HepG2 (cell line): Measurements from ENCODE around the gene EDC3. TPM values are rescaled to one million over a fixed set of nuclear protein-coding genes. Genes with fewer than 3 reads are reported as not detected.

Source experiments
- ATAC-seq: fragments of 200-7000 bp; cut with Tn5 transposase; 3 replicates; pipeline ENCODE4 v1.9.1; 2020; ENCODE audit warnings: mild to moderate bottlenecking, moderate library complexity
- BruUV-seq: library from RNA; stranded (reverse); fragments of 400-500 nt; replicated peaks from 2 replicates; lab custom pipeline; 2021; lab: Mats Ljungman, UMichigan
- CTCF ChIA-PET: fragments of 300-600 bp; formaldehyde crosslinking; extraction: SDS; loops from one replicate; lab custom pipeline; 2021; ENCODE audit warnings: low total read pairs, inconsistent platforms, low intra/inter-chr PET ratio; lab: Yijun Ruan, JAX
- POLR2A ChIA-PET: fragments of 350-600 bp; sonication (Branson Sonifier 250); formaldehyde crosslinking; loops from one replicate; lab custom pipeline; 2020; ENCODE audit warnings: antibody characterized with exemption, inconsistent platforms; lab: Yijun Ruan, JAX
- DNase-seq: peaks from one replicate; pipeline ENCODE4 v3.0.0-alpha.2; 2015; ENCODE audit warnings: low spot score
- FAIRE-seq: peaks from 3 replicates; lab custom pipeline; 2011; peaks lifted over from hg19 to GRCh38; lab: Jason Lieb, UNC
- H2AFZ ChIP-seq: one replicate; pipeline ENCODE4 v1.6.1; 2011; ENCODE audit warnings: low read length, inconsistent platforms
- H3K27ac ChIP-seq: fragments of 300-600 bp; 3 replicates; pipeline ENCODE4 v1.8.0; 2011; ENCODE audit warnings: mixed run types, mild to moderate bottlenecking, mixed read lengths, low read length, inconsistent platforms; ENCODE audit not compliant: insufficient read depth; ENCODE audit errors: extremely low read length
- H3K27me3 ChIP-seq, 2 experiments: fragments of 200-600 bp in 1 of 2; 2 replicates in 1 of 2; 3 replicates in 1 of 2; pipeline versions ENCODE4 v1.6.0 to v1.8.0; 2011; ENCODE audit warnings: low read length in 2 of 2, mild to moderate bottlenecking in 2 of 2, moderate library complexity in 2 of 2, inconsistent platforms in 1 of 2; ENCODE audit not compliant: insufficient read depth in 2 of 2, control insufficient read depth in 1 of 2
- H3K36me3 ChIP-seq, 2 experiments: fragments of 200-600 bp in 1 of 2; replicated peaks in 1 of 2; 2 replicates in 1 of 2; 3 replicates in 1 of 2; pipeline versions ENCODE4 v1.5.1 to v1.8.0; 2011; ENCODE audit warnings: low read length in 2 of 2, inconsistent platforms in 1 of 2; ENCODE audit not compliant: insufficient read depth in 2 of 2, control insufficient read depth in 1 of 2
- H3K4me1 ChIP-seq: 2 replicates; pipeline ENCODE4 v1.5.1; 2012; ENCODE audit warnings: low read length, inconsistent platforms; ENCODE audit not compliant: insufficient read depth
- H3K4me2 ChIP-seq: 2 replicates; pipeline ENCODE4 v1.6.0; 2011; ENCODE audit warnings: low read depth, low read length, inconsistent platforms
- H3K4me3 ChIP-seq, 3 experiments: fragments of 200-600 bp in 1 of 3; sonication (generic), shearing (Covaris generic) in 1 of 3; replicated peaks in 1 of 3; 2 replicates each; pipeline ENCODE4 v1.5.1; 2011 to 2016; ENCODE audit warnings: low read length in 3 of 3, inconsistent platforms in 2 of 3, low read depth in 2 of 3, mild to moderate bottlenecking in 2 of 3, control low read depth in 1 of 3, mixed read lengths in 1 of 3; ENCODE audit not compliant: insufficient read depth in 1 of 3
- H3K79me2 ChIP-seq: one replicate; pipeline ENCODE4 v1.6.1; 2011; ENCODE audit warnings: low read length, inconsistent platforms; ENCODE audit not compliant: insufficient read depth
- H3K9ac ChIP-seq: 2 replicates; pipeline ENCODE4 v1.6.0; 2011; ENCODE audit warnings: mild to moderate bottlenecking, low read depth, low read length, inconsistent platforms; ENCODE audit not compliant: insufficient read depth
- H3K9me3 ChIP-seq: 2 replicates; pipeline ENCODE4 v1.5.1; 2012; ENCODE audit warnings: mild to moderate bottlenecking, low read length
- H4K20me1 ChIP-seq: 2 replicates; pipeline ENCODE4 v1.6.0; 2011; ENCODE audit warnings: inconsistent platforms, mild to moderate bottlenecking, low read length, moderate library complexity; ENCODE audit not compliant: insufficient read depth
- AKNA ChIP-seq: sonication (generic); formaldehyde crosslinking; IDR thresholded peaks from 2 replicates; pipeline ENCODE4 v1.4.0; 2020; ENCODE audit warnings: missing genetic modification reagents, borderline replicate concordance
- DRAP1 ChIP-seq: IDR thresholded peaks from 2 replicates; pipeline ENCODE4 v1.6.1; 2016; ENCODE audit warnings: missing genetic modification reagents, missing compliant biosample characterization
- HNRNPL ChIP-seq: fragments of 200-400 bp; formaldehyde crosslinking; IDR thresholded peaks from 2 replicates; pipeline ENCODE4 v1.6.1; 2017; ENCODE audit warnings: mild to moderate bottlenecking, low read depth, low read length
- MIER2 ChIP-seq: IDR thresholded peaks from 2 replicates; pipeline ENCODE4 v1.6.1; 2016; ENCODE audit warnings: missing biosample characterization, missing genetic modification reagents
- MIXL1 ChIP-seq: IDR thresholded peaks from 2 replicates; pipeline ENCODE4 v1.6.1; 2016
- POLR2G ChIP-seq: fragments of 200-400 bp; formaldehyde crosslinking; IDR thresholded peaks from 2 replicates; pipeline ENCODE4 v1.6.1; 2018; ENCODE audit warnings: mild to moderate bottlenecking, low read depth, low read length, moderate library complexity
- TBL1XR1 ChIP-seq: fragments of 150-350 bp; IDR thresholded peaks from 2 replicates; pipeline ENCODE4 v1.6.1; 2014; ENCODE audit warnings: borderline replicate concordance, low read length; ENCODE audit not compliant: partially characterized antibody
- ZNF18 ChIP-seq: sonication (generic); formaldehyde crosslinking; IDR thresholded peaks from 2 replicates; pipeline ENCODE4 v1.8.0; 2022; ENCODE audit warnings: mild to moderate bottlenecking, missing genetic modification reagents; ENCODE audit not compliant: insufficient replicate concordance
- WGBS: methylation state at CpG from one replicate; pipeline ENCODE4 v1.1.6; 2017; ENCODE audit warnings: low lambda C conversion rate; 5-methylcytosine and 5-hydroxymethylcytosine counted together
- in situ Hi-C: cut with HindIII; loops from 2 replicates; pipeline ENCODE4 v1.10.0; 2017; ENCODE audit warnings: low pct_unique_long_range_greater_than_20kb; ENCODE audit not compliant: extremely low pct_ligation_motif_present
- intact Hi-C: fragments of 100-400 bp; cut with micrococcal nuclease; formaldehyde crosslinking; loops from one replicate; pipeline ENCODE4 v1.10.0; 2022; ENCODE audit not compliant: unreplicated experiment
- polyA plus RNA-seq, 8 experiments: library from polyadenylated mRNA; depleted of rRNA in 3 of 8; stranded (reverse) in 7 of 8; unstranded in 1 of 8; fragments of >200 nt; fragmentation: Illumina TruSeq in 4 of 8; extraction: Trizol in 4 of 8; gene quantifications; 2 replicates each; pipeline versions ENCODE4 v1.2.1 to v1.2.3, GENCODE V29; 2011 to 2016; ENCODE audit warnings: low read depth in 4 of 8, missing spikeins in 1 of 8, mixed read lengths in 1 of 8; ENCODE audit not compliant: insufficient read depth in 1 of 8
- total RNA-seq, 5 experiments: library from RNA; depleted of rRNA; stranded (reverse); fragments of >200 nt; fragmentation: Illumina TruSeq; extraction: Trizol; gene quantifications; 2 replicates each; pipeline ENCODE4 v1.2.3, GENCODE V29; 2016; ENCODE audit warnings: low read depth in 1 of 5

Gene EDC3
- total and polyA plus RNA-seq, 2 of the 13 experiments (the other 11 are each of a cell fraction or from before 2014, with no cell fraction given) = 17.4 to 32.0 TPM

- no peak for FAIRE-seq
- H2AFZ ChIP-seq = no peak overlapping the region
- no peak overlapping the region for H3K4me3 ChIP-seq
- ChIA-PET POLR2A (interaction anchor here (1.5 kb wide), 1 partner anchor 8 kb away, joined by 3 read pairs; no protein-coding TSS in a partner anchor), CTCF (no interaction called here)
- peaks cover 14 to 17% of the 10 kb centered on the region in 2 experiments; a peak in 3 of 5 replicates for H3K36me3 ChIP-seq
- H3K27ac ChIP-seq = no peak overlapping the region
- in situ Hi-C loops (no loop called here), intact Hi-C loops (no loop called here)
- H3K9ac ChIP-seq = no peak overlapping the region
- 93% methylated on average over 6 of the region's 6 CpGs for WGBS
- no peaks in the 10 kb centered on the region for H4K20me1 ChIP-seq
- no peak overlapping the region for H3K4me2 ChIP-seq
- H3K27me3 ChIP-seq = no peaks in the 10 kb centered on the region; a peak in 1 of 5 replicates
- no peaks in the 10 kb centered on the region for H3K9me3 ChIP-seq
- ATAC-seq = no peak
- H3K4me1 ChIP-seq = peaks cover 16% of the 10 kb centered on the region
- TF ChIP-seq MIXL1 (no peak), TBL1XR1 (no peak)
- no peak for DNase-seq
- no TSS peak for BruUV-seq
- no peaks in the 10 kb centered on the region for H3K79me2 ChIP-seq
These were observed 106.0 kb downstream of the EDC3 start for GRCh38 chr15:74589826-74590225.

GRCh38 chr15:74585857-74586256 is 110.0 kb downstream of the EDC3 start:
- FAIRE-seq (no peak), ATAC-seq (no peak), DNase-seq (no peak)
- no peak overlapping the region for H3K4me3 ChIP-seq
- 94% methylated on average over 8 of the region's 9 CpGs for WGBS
- H3K79me2 ChIP-seq = no peaks in the 10 kb centered on the region
- no peaks in the 10 kb centered on the region for H3K4me1 ChIP-seq
- no peaks in the 10 kb centered on the region for H4K20me1 ChIP-seq
- H3K27ac ChIP-seq = no peak overlapping the region
- peaks cover 9 to 11% of the 10 kb centered on the region in 2 experiments; a peak in 4 of 5 replicates for H3K36me3 ChIP-seq
- BruUV-seq = no TSS peak
- no peaks in the 10 kb centered on the region for H3K9me3 ChIP-seq
- no peak overlapping the region for H3K4me2 ChIP-seq
- ChIA-PET POLR2A (no interaction called here), CTCF (no interaction called here)
- no peak overlapping the region for H2AFZ ChIP-seq
- in situ Hi-C loops (no loop called here), intact Hi-C loops (no loop called here)
- no peak overlapping the region for H3K9ac ChIP-seq
- no peaks in the 10 kb centered on the region for H3K27me3 ChIP-seq
- no peak for TF ChIP-seq AKNA (CRISPR knock-in tag)
- no peak for TF ChIP-seq MIER2
- TF ChIP-seq POLR2G = no peak
- no peak for TF ChIP-seq DRAP1 (CRISPR knock-in tag)
- no peak for TF ChIP-seq HNRNPL
- no peak for TF ChIP-seq ZNF18 (CRISPR knock-in tag)
